ENCODE measurements around the gene HTATSF1. TPM values are rescaled to one million over a fixed set of nuclear protein-coding genes. Genes with fewer than 3 reads are reported as not detected.

The HTATSF1 gene
- total RNA-seq, 4 donors from 2014 or later = 23.5 to 46.9 (median 41.9) TPM

GRCh38 chrX:136468391-136469103 is 28.8 kb upstream of the HTATSF1 start:
- WGBS, 2 donors = 78 to 100% methylated on average over 1 to 2 of the region's 2 CpGs
- Histone ChIP-seq H3K27ac (no peak overlapping the region), H3K4me1 (no peaks in the 10 kb centered on the region), H3K9me3 (no peaks in the 10 kb centered on the region), H3K36me3 (no peaks in the 10 kb centered on the region), H3K4me3 (no peak overlapping the region), H3K27me3 (no peaks in the 10 kb centered on the region)
- TF ChIP-seq POLR2A (IDR thresholded peaks at IDR 0.05) (no peak), CTCF (IDR thresholded peaks at IDR 0.05) (no peak)
- intact Hi-C loops (cut with DNase I) = no loop called here
- no peak for DNase-seq

GRCh38 chrX:136473663-136474062 is 23.7 kb upstream of the HTATSF1 start:
- intact Hi-C loops (cut with DNase I) = no loop called here
- Histone ChIP-seq H3K4me3 (no peak overlapping the region), H3K27me3 (no peaks in the 10 kb centered on the region), H3K4me1 (peaks cover 0 to 15% (median 0%) of the 10 kb centered on the region in 3 donors), H3K27ac (no peak overlapping the region), H3K9me3 (no peaks in the 10 kb centered on the region), H3K36me3 (no peaks in the 10 kb centered on the region)
- whole genome bisulfite sequencing, 2 donors = 48 to 89% methylated on average over 3 to 4 of the region's 4 CpGs
- TF ChIP-seq CTCF (IDR thresholded peaks at IDR 0.05) (no peak), POLR2A (IDR thresholded peaks at IDR 0.05) (no peak)
- no peak for DNase-seq

GRCh38 chrX:136475236-136475635 is 22.2 kb upstream of the HTATSF1 start:
- H3K36me3 ChIP-seq = no peaks in the 10 kb centered on the region
- no peaks in the 10 kb centered on the region for H3K9me3 ChIP-seq
- intact Hi-C loops (cut with DNase I) = no loop called here
- H3K4me3 ChIP-seq = no peak overlapping the region
- 66 to 74% methylated on average over 3 of the region's 3 CpGs for WGBS, 2 donors
- H3K4me1 ChIP-seq = peaks cover 0 to 15% (median 0%) of the 10 kb centered on the region in 3 donors
- DNase-seq = no peak
- TF ChIP-seq CTCF (IDR thresholded peaks at IDR 0.05) (no peak), POLR2A (IDR thresholded peaks at IDR 0.05) (no peak)
- no peaks in the 10 kb centered on the region for H3K27me3 ChIP-seq
- H3K27ac ChIP-seq = no peak overlapping the region

- no peak for TF ChIP-seq POLR2A (IDR thresholded peaks at IDR 0.05)
- TF ChIP-seq CTCF (IDR thresholded peaks at IDR 0.05) = no peak
- H3K9me3 ChIP-seq = no peaks in the 10 kb centered on the region
- no peaks in the 10 kb centered on the region for H3K27me3 ChIP-seq
- WGBS, 2 donors = 52 to 80% methylated on average over 1 to 2 of the region's 2 CpGs
- intact Hi-C loops (cut with DNase I) = no loop called here
- DNase-seq = no peak
- no peak overlapping the region for H3K4me3 ChIP-seq
- H3K27ac ChIP-seq = no peak overlapping the region
- peaks cover 0 to 15% (median 0%) of the 10 kb centered on the region in 3 donors for H3K4me1 ChIP-seq
- no peaks in the 10 kb centered on the region for H3K36me3 ChIP-seq
Measured at GRCh38 chrX:136476501-136476900, 20.9 kb upstream of the HTATSF1 start.

- H3K27me3 ChIP-seq = no peaks in the 10 kb centered on the region
- H3K9me3 ChIP-seq = no peaks in the 10 kb centered on the region
- peaks cover 0 to 15% (median 0%) of the 10 kb centered on the region in 3 donors for H3K4me1 ChIP-seq
- TF ChIP-seq POLR2A (IDR thresholded peaks at IDR 0.05) = no peak
- no peak for TF ChIP-seq CTCF (IDR thresholded peaks at IDR 0.05)
- no peak overlapping the region for H3K27ac ChIP-seq
- intact Hi-C loops (cut with DNase I) = no loop called here
- no peaks in the 10 kb centered on the region for H3K36me3 ChIP-seq
- WGBS, 2 donors = no CpG with 5 or more reads among the region's 2 CpGs
- H3K4me3 ChIP-seq = no peak overlapping the region
- DNase-seq = no peak
Measured at GRCh38 chrX:136477026-136477425, 20.4 kb upstream of the HTATSF1 start.
